Mucosa of descending colon (tissue), 3 donors: ENCODE data around the gene SLC2A1. TPM values are rescaled to one million over a fixed set of nuclear protein-coding genes. Genes with fewer than 3 reads are reported as not detected.

ENCODE experiments used
- ATAC-seq: fragments of 200-7000 bp; cut with Tn5 transposase; one replicate; pipeline ENCODE4 v1.9.1; 2020; ENCODE audit warnings: mild to moderate bottlenecking, moderate library complexity
- DNase-seq, 3 donors: peaks; one replicate each; pipeline ENCODE4 v3.0.0-alpha.2; 2020
- H3K36me3 ChIP-seq: fragments of 200-600 bp; one replicate; pipeline ENCODE4 v1.8.0; 2021; ENCODE audit warnings: low read depth, mild to moderate bottlenecking
- H3K4me1 ChIP-seq: fragments of 200-600 bp; one replicate; pipeline ENCODE4 v1.8.0; 2021; ENCODE audit warnings: low read depth, mild to moderate bottlenecking
- H3K4me3 ChIP-seq: fragments of 200-600 bp; one replicate; pipeline ENCODE4 v1.8.0; 2021; ENCODE audit warnings: mild to moderate bottlenecking
- H3K9me3 ChIP-seq: fragments of 200-600 bp; one replicate; pipeline ENCODE4 v1.8.0; 2021; ENCODE audit warnings: mild to moderate bottlenecking
- CTCF ChIP-seq: fragments of 200-600 bp; IDR thresholded peaks from one replicate; pipeline ENCODE4 v1.8.0; 2022; ENCODE audit warnings: antibody characterized with exemption, mild to moderate bottlenecking
- intact Hi-C, 2 donors: fragments of 100-400 bp; cut with DNase I in 1 of 2; cut with micrococcal nuclease in 1 of 2; formaldehyde crosslinking; loops; one replicate each; pipeline versions ENCODE4 v1.11.0 to v1.11.1; 2022; cut with DNase I, micrococcal nuclease
- total RNA-seq, 3 donors: library from RNA; stranded (reverse); fragmentation: NEBNext Ultra II Directional in 2 of 3; extraction: Animal tissue kit (Norgen Biotek cat#: 25700) in 2 of 3; gene quantifications; one replicate each; pipeline versions ENCODE4 v1.2.1 to v1.2.4, GENCODE V29; 2021 to 2023
- donor health status: DM: no; HTN: no; CAD: no; lungs with moderate emphysema.
- donor health status: DM: no; HTN: no; CAD: no.
- donor health status: DM: no; HTN: yes; CAD: no.

The SLC2A1 gene
- total RNA-seq, 3 donors from 2014 or later = 36.0 to 81.2 (median 74.3) TPM

DNA sequence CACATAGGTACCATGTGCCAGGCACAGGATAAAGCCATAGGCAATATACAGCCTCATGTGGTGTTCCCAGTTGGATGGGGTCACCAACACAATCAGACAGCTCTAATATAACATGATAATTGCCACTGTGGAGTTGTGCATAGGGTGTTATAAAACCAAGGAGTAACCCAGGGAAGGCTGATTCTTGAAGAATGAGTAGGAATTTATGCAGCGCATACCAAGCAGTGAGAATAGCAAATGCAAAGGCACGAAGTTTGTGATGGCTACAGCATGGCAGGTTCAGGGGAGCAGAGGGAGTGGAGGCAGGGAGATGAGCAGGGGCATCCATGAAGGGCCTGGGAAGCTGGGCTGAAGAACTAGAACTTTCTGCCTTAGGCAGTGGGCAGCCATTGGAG is 20.4 kb upstream of the SLC2A1 start:
- Histone ChIP-seq H3K9me3 (no peaks in the 10 kb centered on the region), H3K4me3 (no peak overlapping the region), H3K4me1 (no peaks in the 10 kb centered on the region), H3K36me3 (no peaks in the 10 kb centered on the region)
- intact Hi-C loops = no loop called here
- no peak for TF ChIP-seq CTCF
- ATAC-seq (no peak), DNase-seq (no peak)

GRCh38 chr1:42978317-42979035 is 19.8 kb upstream of the SLC2A1 start:
- DNase-seq = no peak
- intact Hi-C loops = no loop called here
- no peak overlapping the region for H3K4me3 ChIP-seq

DNA sequence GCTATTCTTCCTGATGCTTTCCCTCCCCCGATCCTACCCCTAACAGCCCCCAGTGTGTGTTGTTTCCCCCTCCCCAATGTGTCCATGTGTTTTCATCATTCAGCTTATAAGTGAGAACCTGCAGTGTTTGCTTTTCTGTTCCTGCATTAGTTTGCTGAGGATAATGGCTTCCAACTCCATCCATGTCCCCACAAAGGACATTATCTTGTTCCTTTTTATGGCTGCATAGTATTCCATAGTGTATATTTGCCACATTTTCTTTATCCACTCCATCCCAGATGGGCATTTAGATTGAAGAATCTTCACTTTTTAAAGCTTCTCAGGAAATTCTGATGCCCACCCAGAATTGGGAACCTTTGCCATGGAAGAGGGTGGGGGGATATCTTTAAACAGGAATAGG is 19.0 kb upstream of the SLC2A1 start:
- Histone ChIP-seq H3K9me3 (no peaks in the 10 kb centered on the region), H3K4me1 (peaks cover 2% of the 10 kb centered on the region), H3K36me3 (no peaks in the 10 kb centered on the region), H3K4me3 (no peak overlapping the region)
- no peak for DNase-seq
- intact Hi-C loops = no loop called here
- TF ChIP-seq CTCF = no peak
- no peak for ATAC-seq

More at GRCh38 chr1:42978317-42979035, 19.8 kb upstream of the SLC2A1 start:
- no peaks in the 10 kb centered on the region for H3K4me1 ChIP-seq
- TF ChIP-seq CTCF = no peak
- H3K9me3 ChIP-seq = no peaks in the 10 kb centered on the region
- ATAC-seq = no peak
- H3K36me3 ChIP-seq = no peaks in the 10 kb centered on the region

GRCh38 chr1:42975561-42976225 is 17.0 kb upstream of the SLC2A1 start:
- Histone ChIP-seq H3K36me3 (no peaks in the 10 kb centered on the region), H3K4me3 (no peak overlapping the region), H3K4me1 (peaks cover 9% of the 10 kb centered on the region), H3K9me3 (no peaks in the 10 kb centered on the region)
- DNase-seq (no peak), ATAC-seq (no peak)
- no peak for TF ChIP-seq CTCF
- intact Hi-C loops = no loop called here

GRCh38 chr1:42974767-42975437 is 16.2 kb upstream of the SLC2A1 start:
- intact Hi-C loops = no loop called here

More at GRCh38 chr1:42974767-42975437, 16.2 kb upstream of the SLC2A1 start:
- DNase-seq = no peak
- TF ChIP-seq CTCF = no peak
- Histone ChIP-seq H3K4me3 (no peak overlapping the region), H3K36me3 (no peaks in the 10 kb centered on the region), H3K9me3 (no peaks in the 10 kb centered on the region), H3K4me1 (peaks cover 9% of the 10 kb centered on the region)
- no peak for ATAC-seq
